ENCODE data around the gene SEMA3B. TPM values are rescaled to one million over a fixed set of nuclear protein-coding genes. Genes with fewer than 3 reads are reported as not detected.
A peak's percentile ranks its signal among the peaks of the same experiment; 100 is the strongest.
"Not testable (repeated sequence)": the region's sequence is repeated elsewhere in the genome, so short reads cannot be mapped to it uniquely, and the experiment has no call there.

The SEMA3B gene
- polyA plus RNA-seq, 1 donor (not counting 4 experiments of a cell fraction or from before 2014, with no cell fraction given): 0.58 TPM

- no peak overlapping the region for H3K9ac ChIP-seq (ENCODE audit: control insufficient read depth, extremely low read depth, insufficient read depth, low read length)
- dilution Hi-C loops (cut with MboI; ENCODE audit: extremely low pct_ligation_motif_present, low sequenced_read_pairs): no loop called here
- peaks cover 2% of the 10 kb centered on the region for H3K9me1 ChIP-seq (ENCODE audit: control insufficient read depth, extremely low read depth, insufficient read depth, low read length)
- no peak overlapping the region for H2AFZ ChIP-seq (ENCODE audit: control insufficient read depth, low read length)
- no peak overlapping the region for H3K27ac ChIP-seq (ENCODE audit: control insufficient read depth, insufficient read depth, low read length)
- no peaks in the 10 kb centered on the region for H3K9me3 ChIP-seq (ENCODE audit: control insufficient read depth, low read depth, low read length)
- H3K4me1 ChIP-seq (ENCODE audit: control insufficient read depth, extremely low read depth, insufficient read depth, low read length): peaks cover 23% of the 10 kb centered on the region
- no peaks in the 10 kb centered on the region for H3K27me3 ChIP-seq (ENCODE audit: control insufficient read depth, extremely low read depth, insufficient read depth, low read length)
- TF ChIP-seq EZH2 (IDR thresholded peaks at IDR 0.05; ENCODE audit: low read length) (no peak), CTCF (optimal IDR thresholded peaks at IDR 0.05 in 1 of 3, IDR thresholded peaks at IDR 0.05 in 1 of 3, conservative IDR thresholded peaks at IDR 0.05 in 1 of 3; ENCODE audit: extremely low read depth in 1 of 3, insufficient read depth in 2 of 3, low read length in 3 of 3) (no peak)
- H3K79me2 ChIP-seq (ENCODE audit: control insufficient read depth, insufficient read depth, low read length): no peaks in the 10 kb centered on the region
- no peaks in the 10 kb centered on the region for H4K20me1 ChIP-seq (ENCODE audit: control insufficient read depth, extremely low read depth, insufficient read depth, low read length)
- H3K4me2 ChIP-seq (ENCODE audit: control insufficient read depth, extremely low read depth, insufficient read depth, low read depth, low read length): peak overlapping the region; percentile 71
- no peak for FAIRE-seq
- H3K4me3 ChIP-seq (ENCODE audit: control insufficient read depth in 2 of 3, extremely low read depth in 1 of 3, insufficient read depth in 2 of 3, low read depth in 1 of 3, low read length in 3 of 3): no peak overlapping the region
- DNase-seq (ENCODE audit: low read depth, low spot score): no peak
- peaks cover 19 to 20% of the 10 kb centered on the region in 2 experiments for H3K36me3 ChIP-seq (ENCODE audit: control insufficient read depth in 2 of 2, extremely low read depth in 1 of 2, insufficient read depth in 2 of 2, low read length in 2 of 2)
Observed at GRCh38 chr3:50260942-50261441, 8.0 kb upstream of the SEMA3B start.

DNA sequence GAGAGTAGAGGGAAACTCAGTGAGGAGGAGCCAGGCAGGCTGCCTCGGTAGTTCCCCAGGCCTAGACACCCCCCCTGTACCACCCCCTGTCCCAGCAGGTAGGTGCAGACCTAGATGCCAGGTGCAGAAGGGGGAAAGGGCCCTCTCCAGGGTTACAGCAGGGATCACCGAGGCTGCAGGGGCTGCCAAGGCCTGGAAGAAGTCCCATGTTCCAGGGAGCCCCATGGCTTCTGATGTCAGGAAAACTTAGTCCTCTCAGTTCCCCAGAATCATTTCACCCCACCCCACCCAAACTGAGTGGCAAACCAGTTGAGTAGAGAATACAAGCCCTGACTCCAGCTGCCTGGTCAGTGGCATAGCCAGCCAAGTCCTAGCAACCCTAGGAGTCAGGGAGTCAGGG lies 7.4 kb upstream of the SEMA3B start:
- Histone ChIP-seq H3K4me1 (ENCODE audit: control insufficient read depth, extremely low read depth, insufficient read depth, low read length) (peaks cover 23% of the 10 kb centered on the region), H3K9ac (ENCODE audit: control insufficient read depth, extremely low read depth, insufficient read depth, low read length) (no peak overlapping the region), H3K9me3 (ENCODE audit: control insufficient read depth, low read depth, low read length) (no peaks in the 10 kb centered on the region), H3K79me2 (ENCODE audit: control insufficient read depth, insufficient read depth, low read length) (no peaks in the 10 kb centered on the region), H3K36me3 (ENCODE audit: control insufficient read depth in 2 of 2, extremely low read depth in 1 of 2, insufficient read depth in 2 of 2, low read length in 2 of 2) (peaks cover 14 to 15% of the 10 kb centered on the region in 2 experiments), H3K4me3 (ENCODE audit: control insufficient read depth in 2 of 3, extremely low read depth in 1 of 3, insufficient read depth in 2 of 3, low read depth in 1 of 3, low read length in 3 of 3) (no peak overlapping the region), H3K9me1 (ENCODE audit: control insufficient read depth, extremely low read depth, insufficient read depth, low read length) (peaks cover 2% of the 10 kb centered on the region), H3K27me3 (ENCODE audit: control insufficient read depth, extremely low read depth, insufficient read depth, low read length) (no peaks in the 10 kb centered on the region), H3K4me2 (ENCODE audit: control insufficient read depth, extremely low read depth, insufficient read depth, low read depth, low read length) (no peak overlapping the region), H4K20me1 (ENCODE audit: control insufficient read depth, extremely low read depth, insufficient read depth, low read length) (no peaks in the 10 kb centered on the region), H2AFZ (ENCODE audit: control insufficient read depth, low read length) (no peak overlapping the region), H3K27ac (ENCODE audit: control insufficient read depth, insufficient read depth, low read length) (no peak overlapping the region)
- TF ChIP-seq EZH2 (IDR thresholded peaks at IDR 0.05; ENCODE audit: low read length): no peak
- no peak for TF ChIP-seq CTCF (optimal IDR thresholded peaks at IDR 0.05 in 1 of 3, IDR thresholded peaks at IDR 0.05 in 1 of 3, conservative IDR thresholded peaks at IDR 0.05 in 1 of 3; ENCODE audit: extremely low read depth in 1 of 3, insufficient read depth in 2 of 3, low read length in 3 of 3)
- dilution Hi-C loops (cut with MboI; ENCODE audit: extremely low pct_ligation_motif_present, low sequenced_read_pairs): no loop called here
- FAIRE-seq (no peak), DNase-seq (ENCODE audit: low read depth, low spot score) (no peak)

GRCh38 chr3:50262200-50262599 lies 6.7 kb upstream of the SEMA3B start:
- H2AFZ ChIP-seq (ENCODE audit: control insufficient read depth, low read length); H3K9me1 ChIP-seq (ENCODE audit: control insufficient read depth, extremely low read depth, insufficient read depth, low read length); DNase-seq (ENCODE audit: low read depth, low spot score); H3K27me3 ChIP-seq (ENCODE audit: control insufficient read depth, extremely low read depth, insufficient read depth, low read length); H3K9ac ChIP-seq (ENCODE audit: control insufficient read depth, extremely low read depth, insufficient read depth, low read length); FAIRE-seq; H3K27ac ChIP-seq (ENCODE audit: control insufficient read depth, insufficient read depth, low read length); H3K79me2 ChIP-seq (ENCODE audit: control insufficient read depth, insufficient read depth, low read length); H3K4me2 ChIP-seq (ENCODE audit: control insufficient read depth, extremely low read depth, insufficient read depth, low read depth, low read length); H3K9me3 ChIP-seq (ENCODE audit: control insufficient read depth, low read depth, low read length); H4K20me1 ChIP-seq (ENCODE audit: control insufficient read depth, extremely low read depth, insufficient read depth, low read length); H3K36me3 ChIP-seq (ENCODE audit: control insufficient read depth in 2 of 2, extremely low read depth in 1 of 2, insufficient read depth in 2 of 2, low read length in 2 of 2); H3K4me3 ChIP-seq (ENCODE audit: control insufficient read depth in 2 of 3, extremely low read depth in 1 of 3, insufficient read depth in 2 of 3, low read depth in 1 of 3, low read length in 3 of 3); dilution Hi-C loops (cut with MboI; ENCODE audit: extremely low pct_ligation_motif_present, low sequenced_read_pairs): not testable (repeated sequence)
- H3K4me1 ChIP-seq (ENCODE audit: control insufficient read depth, extremely low read depth, insufficient read depth, low read length): peaks cover 23% of the 10 kb centered on the region

All from keratinocyte (primary cell).